Glutamatergic neuron (in vitro differentiated cells): ENCODE results near the gene CCDC15. TPM values are rescaled to one million over a fixed set of nuclear protein-coding genes. Genes with fewer than 3 reads are reported as not detected.

Experiments
- DNase-seq: peaks from one replicate; pipeline ENCODE4 v3.0.0; 2022
- H3K27ac Mint-ChIP-seq: one replicate; pipeline ENCODE4 v1.8.0; 2020; ENCODE audit warnings: mild to moderate bottlenecking, mixed read lengths, inconsistent platforms; ENCODE audit not compliant: unreplicated experiment
- H3K27me3 Mint-ChIP-seq: one replicate; pipeline ENCODE4 v1.8.0; 2020; ENCODE audit warnings: mild to moderate bottlenecking, moderate library complexity, mixed read lengths, inconsistent platforms; ENCODE audit not compliant: unreplicated experiment
- H3K36me3 Mint-ChIP-seq: one replicate; pipeline ENCODE4 v1.8.0; 2020; ENCODE audit warnings: mild to moderate bottlenecking, mixed read lengths, inconsistent platforms; ENCODE audit not compliant: unreplicated experiment
- H3K4me1 Mint-ChIP-seq: one replicate; pipeline ENCODE4 v1.8.0; 2020; ENCODE audit warnings: mild to moderate bottlenecking, low read depth, mixed read lengths, inconsistent platforms; ENCODE audit not compliant: unreplicated experiment
- H3K4me3 Mint-ChIP-seq: one replicate; pipeline ENCODE4 v1.8.0; 2020; ENCODE audit warnings: mild to moderate bottlenecking, mixed read lengths, inconsistent platforms; ENCODE audit not compliant: unreplicated experiment
- H3K9me3 Mint-ChIP-seq: one replicate; pipeline ENCODE4 v1.8.0; 2020; ENCODE audit warnings: mild to moderate bottlenecking, moderate library complexity, mixed read lengths, inconsistent platforms; ENCODE audit not compliant: unreplicated experiment
- total RNA-seq: library from RNA; stranded (reverse); fragmentation: NEBNext Ultra II Directional; extraction: Animal tissue kit (Norgen Biotek cat#: 25700); gene quantifications from one replicate; pipeline ENCODE4 v1.2.1, GENCODE V29; 2021; ENCODE audit not compliant: unreplicated experiment
- TF ChIP-seq, protein P1 (sequence below): fragments of 200-600 bp; sonication (generic); IDR thresholded peaks from one replicate; pipeline ENCODE4 v1.5.0; 2021; ENCODE audit not compliant: partially characterized antibody, unreplicated experiment

CCDC15 gene
- total RNA-seq, 1 donor from 2014 or later, result 2.8 TPM

DNA sequence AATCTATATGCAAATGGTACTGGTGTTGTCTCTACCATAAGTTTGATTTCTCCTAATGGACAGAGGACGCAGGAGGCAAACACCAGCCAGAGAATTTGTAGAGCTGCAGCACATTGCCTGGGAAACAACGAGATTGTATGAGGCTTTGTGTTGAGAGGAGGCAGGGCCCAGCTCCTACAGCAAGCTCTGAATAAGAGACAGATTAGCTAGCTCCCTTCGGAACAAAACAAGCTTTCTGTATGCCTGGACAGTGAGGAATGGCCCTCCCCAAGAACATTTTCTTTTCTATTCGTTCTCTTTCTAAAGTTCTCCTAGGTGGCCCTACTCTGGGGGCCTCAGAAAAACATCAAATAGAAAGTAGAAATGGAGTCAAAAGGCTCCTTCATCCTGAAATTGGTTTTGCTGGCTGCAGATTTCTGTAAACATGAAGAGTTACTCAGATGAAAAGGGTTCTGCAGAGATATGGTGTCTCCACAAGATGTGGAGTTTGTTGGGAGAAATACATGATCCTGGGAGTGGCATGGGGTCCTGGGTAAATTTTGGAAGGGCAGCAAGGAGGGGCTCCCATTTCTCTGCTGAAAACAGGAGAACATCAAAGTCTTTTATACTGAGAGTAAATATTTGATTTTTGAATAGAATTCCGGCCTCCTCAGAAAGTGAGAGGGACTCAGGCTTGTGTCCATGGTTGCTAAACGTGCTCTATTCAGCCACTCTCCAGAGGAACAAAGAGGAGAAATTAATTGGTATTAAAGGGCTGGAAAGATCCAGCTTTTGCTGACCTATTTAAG is 11.3 kb upstream of the CCDC15 start:
- H3K4me3 Mint-ChIP-seq, result no peak overlapping the region
- no peak for DNase-seq
- H3K36me3 Mint-ChIP-seq, result no peaks in the 10 kb centered on the region
- TF ChIP-seq, protein P1, sequence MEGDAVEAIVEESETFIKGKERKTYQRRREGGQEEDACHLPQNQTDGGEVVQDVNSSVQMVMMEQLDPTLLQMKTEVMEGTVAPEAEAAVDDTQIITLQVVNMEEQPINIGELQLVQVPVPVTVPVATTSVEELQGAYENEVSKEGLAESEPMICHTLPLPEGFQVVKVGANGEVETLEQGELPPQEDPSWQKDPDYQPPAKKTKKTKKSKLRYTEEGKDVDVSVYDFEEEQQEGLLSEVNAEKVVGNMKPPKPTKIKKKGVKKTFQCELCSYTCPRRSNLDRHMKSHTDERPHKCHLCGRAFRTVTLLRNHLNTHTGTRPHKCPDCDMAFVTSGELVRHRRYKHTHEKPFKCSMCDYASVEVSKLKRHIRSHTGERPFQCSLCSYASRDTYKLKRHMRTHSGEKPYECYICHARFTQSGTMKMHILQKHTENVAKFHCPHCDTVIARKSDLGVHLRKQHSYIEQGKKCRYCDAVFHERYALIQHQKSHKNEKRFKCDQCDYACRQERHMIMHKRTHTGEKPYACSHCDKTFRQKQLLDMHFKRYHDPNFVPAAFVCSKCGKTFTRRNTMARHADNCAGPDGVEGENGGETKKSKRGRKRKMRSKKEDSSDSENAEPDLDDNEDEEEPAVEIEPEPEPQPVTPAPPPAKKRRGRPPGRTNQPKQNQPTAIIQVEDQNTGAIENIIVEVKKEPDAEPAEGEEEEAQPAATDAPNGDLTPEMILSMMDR, result no peak
- no peaks in the 10 kb centered on the region for H3K9me3 Mint-ChIP-seq
- H3K27me3 Mint-ChIP-seq, result peaks cover 2% of the 10 kb centered on the region
- no peak overlapping the region for H3K27ac Mint-ChIP-seq
- no peaks in the 10 kb centered on the region for H3K4me1 Mint-ChIP-seq

DNA sequence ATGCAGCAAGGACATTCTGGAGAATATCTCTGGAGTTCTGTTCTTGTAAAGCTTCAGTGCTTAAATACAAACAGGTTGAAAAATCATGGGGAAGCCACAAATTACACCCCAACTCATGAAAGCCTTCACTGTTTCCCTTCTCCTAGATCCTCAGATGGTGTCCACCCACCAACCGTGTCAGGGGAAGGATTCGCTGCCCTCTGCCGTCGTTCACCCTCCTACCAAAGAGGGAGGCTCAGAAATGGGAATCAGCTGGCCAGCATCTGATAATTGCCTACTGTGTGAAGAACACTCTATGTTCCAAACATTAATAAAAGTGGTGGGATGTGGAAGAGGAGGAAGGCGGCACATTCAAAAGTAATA is 10.8 kb upstream of the CCDC15 start:
- no peak for DNase-seq
- Mint-ChIP-seq H3K9me3 (no peaks in the 10 kb centered on the region), H3K4me3 (no peak overlapping the region), H3K27me3 (peaks cover 2% of the 10 kb centered on the region), H3K27ac (no peak overlapping the region), H3K36me3 (peaks cover 5% of the 10 kb centered on the region), H3K4me1 (no peaks in the 10 kb centered on the region)
- TF ChIP-seq, protein P1, result no peak

DNA sequence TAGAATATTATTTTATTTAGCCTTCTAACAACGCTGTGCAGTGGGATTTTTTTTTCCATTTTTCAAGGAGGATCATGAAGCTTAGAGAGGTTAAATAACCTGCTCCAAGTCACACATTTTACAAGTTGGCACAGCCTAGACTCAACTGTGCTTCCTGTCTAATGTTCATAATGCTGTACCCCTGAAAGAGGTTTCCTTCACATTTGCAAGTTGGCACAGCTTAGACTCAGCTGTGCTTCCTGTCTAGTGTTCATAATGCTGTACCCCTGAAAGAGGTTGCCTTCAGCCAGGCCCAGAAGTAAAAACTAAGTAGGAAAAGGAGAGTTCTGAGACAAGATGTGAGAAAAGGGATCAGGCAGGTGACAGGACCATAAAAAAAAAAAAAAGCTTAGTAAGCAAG is 10.3 kb upstream of the CCDC15 start:
- H3K9me3 Mint-ChIP-seq, result no peaks in the 10 kb centered on the region
- DNase-seq, result no peak
- peaks cover 6% of the 10 kb centered on the region for H3K36me3 Mint-ChIP-seq
- no peak overlapping the region for H3K27ac Mint-ChIP-seq
- H3K27me3 Mint-ChIP-seq, result peaks cover 2% of the 10 kb centered on the region
- no peaks in the 10 kb centered on the region for H3K4me1 Mint-ChIP-seq
- TF ChIP-seq, protein P1, result no peak
- no peak overlapping the region for H3K4me3 Mint-ChIP-seq

DNA sequence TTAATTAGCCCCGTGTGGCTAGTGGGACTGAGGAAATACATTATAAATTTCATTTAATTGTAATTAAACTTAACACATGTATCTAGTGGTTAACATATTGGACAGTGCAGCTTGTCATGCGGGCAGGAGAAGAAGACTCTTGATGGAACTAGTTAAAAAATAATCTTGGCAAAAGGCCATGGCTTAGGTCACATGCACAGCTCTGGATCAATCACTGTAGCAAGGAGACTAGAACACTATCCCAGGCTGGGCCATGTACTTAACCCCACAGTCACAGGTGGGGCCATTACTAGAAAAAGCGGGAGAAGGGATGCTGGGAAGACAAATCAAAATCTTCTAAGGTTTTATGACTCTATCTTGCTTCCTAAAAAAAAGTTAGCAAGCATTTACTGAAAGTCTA is 9.4 kb upstream of the CCDC15 start:
- no peak overlapping the region for H3K4me3 Mint-ChIP-seq
- H3K4me1 Mint-ChIP-seq, result no peaks in the 10 kb centered on the region
- no peak overlapping the region for H3K27ac Mint-ChIP-seq
- H3K27me3 Mint-ChIP-seq, result peaks cover 2% of the 10 kb centered on the region
- TF ChIP-seq, protein P1, result no peak
- no peaks in the 10 kb centered on the region for H3K9me3 Mint-ChIP-seq
- peaks cover 6% of the 10 kb centered on the region for H3K36me3 Mint-ChIP-seq
- DNase-seq, result no peak

DNA sequence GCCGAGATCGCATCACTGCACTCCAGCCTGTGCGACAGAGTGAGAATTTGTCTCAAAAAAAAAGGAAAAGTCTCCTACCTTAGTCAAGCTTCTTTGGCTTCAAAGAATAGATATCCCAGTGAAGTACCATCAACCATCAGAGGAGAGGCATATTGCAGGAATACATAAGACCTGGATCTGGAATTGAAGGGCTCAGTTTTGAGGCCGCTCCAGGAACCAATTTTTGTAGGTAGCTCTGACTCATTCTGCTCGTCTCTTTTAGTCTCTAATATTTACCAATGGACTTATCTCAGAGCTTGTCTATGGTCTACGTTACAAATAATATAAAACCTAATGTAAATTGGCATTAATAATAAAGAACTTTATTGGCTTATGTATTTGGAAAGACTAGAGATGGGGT is 8.2 kb upstream of the CCDC15 start:
- peaks cover 2% of the 10 kb centered on the region for H3K27me3 Mint-ChIP-seq
- no peaks in the 10 kb centered on the region for H3K4me1 Mint-ChIP-seq
- no peak for DNase-seq
- TF ChIP-seq, protein P1, result no peak
- no peak overlapping the region for H3K4me3 Mint-ChIP-seq
- H3K9me3 Mint-ChIP-seq, result no peaks in the 10 kb centered on the region
- peaks cover 6% of the 10 kb centered on the region for H3K36me3 Mint-ChIP-seq
- H3K27ac Mint-ChIP-seq, result no peak overlapping the region
